Subcutaneous adipose tissue (tissue), 4 donors: ENCODE measurements around the gene CFAP92. TPM values are rescaled to one million over a fixed set of nuclear protein-coding genes. Genes with fewer than 3 reads are reported as not detected.

Experiments used
- CTCF ChIP-seq: fragments of 450-650 bp; IDR thresholded peaks from one replicate; pipeline ENCODE4 v1.5.1; 2016; ENCODE audit warnings: low read depth, mild to moderate bottlenecking, control low read depth, antibody characterized with exemption, moderate library complexity
- total RNA-seq, 4 donors: library from RNA; depleted of rRNA; stranded (reverse); fragments of >200 nt; gene quantifications; one replicate each; pipeline ENCODE4 v1.1.0, GENCODE V29; 2016

The CFAP92 gene
- total RNA-seq, 4 donors from 2014 or later = 0.22 to 1.5 (median 0.90) TPM

GRCh38 chr3:128998561-128998960, 4.7 kb upstream of the CFAP92 start:
- no peak for TF ChIP-seq CTCF

GRCh38 chr3:128997486-128998133, 3.7 kb upstream of the CFAP92 start:
- no peak for TF ChIP-seq CTCF

GRCh38 chr3:128996726-128997125, 2.9 kb upstream of the CFAP92 start:
- TF ChIP-seq CTCF = no peak

GRCh38 chr3:128996200-128996599, 2.3 kb upstream of the CFAP92 start:
- TF ChIP-seq CTCF = no peak

GRCh38 chr3:128995737-128996136, 1.9 kb upstream of the CFAP92 start:
- no peak for TF ChIP-seq CTCF

GRCh38 chr3:128994581-128995546, 988 bp upstream of the CFAP92 start:
- no peak for TF ChIP-seq CTCF

GRCh38 chr3:128994173-128994512, 267 bp upstream of the CFAP92 start:
- no peak for TF ChIP-seq CTCF
